ENCODE results near the gene KCNQ1. TPM values are rescaled to one million over a fixed set of nuclear protein-coding genes. Genes with fewer than 3 reads are reported as not detected.

The KCNQ1 gene
- total RNA-seq, 2 experiments from 2014 or later: 8.7 to 9.5 TPM

- Mint-ChIP-seq H3K9me3 (no peaks in the 10 kb centered on the region), H3K36me3 (ENCODE audit: low read depth) (no peaks in the 10 kb centered on the region), H3K4me1 (ENCODE audit: low read depth) (peaks cover 3% of the 10 kb centered on the region), H3K4me3 (no peak overlapping the region), H3K27me3 (no peaks in the 10 kb centered on the region), H3K27ac (no peak overlapping the region)
- ATAC-seq: no peak
- ChIA-PET POLR2A (no interaction called here), CTCF (interaction anchor here (1.0 to 1.6 kb wide), 2 partner anchors 31 to 33 kb away, joined by 3 to 9 read pairs; no protein-coding TSS in a partner anchor)
- DNase-seq: no peak
- no peak for TF ChIP-seq CTCF (IDR thresholded peaks at IDR 0.05)
- intact Hi-C loops (cut with micrococcal nuclease): no loop called here
Measured at GRCh38 chr11:2564008-2564530, 119.3 kb downstream of the KCNQ1 start.

GRCh38 chr11:2564588-2565425, 120.0 kb downstream of the KCNQ1 start:
- Mint-ChIP-seq H3K4me1 (ENCODE audit: low read depth) (peaks cover under 1% of the 10 kb centered on the region), H3K9me3 (no peaks in the 10 kb centered on the region), H3K27ac (no peak overlapping the region), H3K36me3 (ENCODE audit: low read depth) (no peaks in the 10 kb centered on the region), H3K4me3 (no peak overlapping the region), H3K27me3 (no peaks in the 10 kb centered on the region)
- no peak for ATAC-seq
- intact Hi-C loops (cut with micrococcal nuclease): no loop called here
- no peak for DNase-seq
- ChIA-PET POLR2A (no interaction called here), CTCF (interaction anchor here (1.0 to 1.6 kb wide), 2 partner anchors 31 to 33 kb away, joined by 3 to 9 read pairs; no protein-coding TSS in a partner anchor)
- TF ChIP-seq CTCF (IDR thresholded peaks at IDR 0.05): no peak

GRCh38 chr11:2565447-2566222, 120.8 kb downstream of the KCNQ1 start:
- Mint-ChIP-seq H3K9me3 (no peaks in the 10 kb centered on the region), H3K4me1 (ENCODE audit: low read depth) (no peaks in the 10 kb centered on the region), H3K27ac (no peak overlapping the region), H3K27me3 (no peaks in the 10 kb centered on the region), H3K4me3 (no peak overlapping the region), H3K36me3 (ENCODE audit: low read depth) (no peaks in the 10 kb centered on the region)
- ChIA-PET CTCF (no interaction called here), POLR2A (interaction anchor here (0.8 kb wide), 1 partner anchor 33 kb away, joined by 3 read pairs; no protein-coding TSS in a partner anchor)
- DNase-seq: no peak
- ATAC-seq: no peak
- intact Hi-C loops (cut with micrococcal nuclease): no loop called here
- no peak for TF ChIP-seq CTCF (IDR thresholded peaks at IDR 0.05)

GRCh38 chr11:2566223-2567025, 121.6 kb downstream of the KCNQ1 start:
- ChIA-PET CTCF (no interaction called here), POLR2A (interaction anchor here (0.8 kb wide), 1 partner anchor 33 kb away, joined by 3 read pairs; no protein-coding TSS in a partner anchor)
- TF ChIP-seq CTCF (IDR thresholded peaks at IDR 0.05): no peak
- Mint-ChIP-seq H3K27me3 (no peaks in the 10 kb centered on the region), H3K27ac (no peak overlapping the region), H3K9me3 (no peaks in the 10 kb centered on the region), H3K4me1 (ENCODE audit: low read depth) (no peaks in the 10 kb centered on the region), H3K4me3 (no peak overlapping the region), H3K36me3 (ENCODE audit: low read depth) (no peaks in the 10 kb centered on the region)
- no peak for DNase-seq
- no peak for ATAC-seq
- intact Hi-C loops (cut with micrococcal nuclease): no loop called here

All from activated CD8-positive, alpha-beta T cell treated with anti-CD3 and anti-CD28 coated beads for 36 hours (primary cell).